Measurements from ENCODE around the gene CD46. TPM values are rescaled to one million over a fixed set of nuclear protein-coding genes. Genes with fewer than 3 reads are reported as not detected.
"Not testable (repeated sequence)": the region's sequence is repeated elsewhere in the genome, so short reads cannot be mapped to it uniquely, and the experiment has no call there.

The CD46 gene
- total RNA-seq, 1 donor from 2014 or later = 93.8 TPM

DNA sequence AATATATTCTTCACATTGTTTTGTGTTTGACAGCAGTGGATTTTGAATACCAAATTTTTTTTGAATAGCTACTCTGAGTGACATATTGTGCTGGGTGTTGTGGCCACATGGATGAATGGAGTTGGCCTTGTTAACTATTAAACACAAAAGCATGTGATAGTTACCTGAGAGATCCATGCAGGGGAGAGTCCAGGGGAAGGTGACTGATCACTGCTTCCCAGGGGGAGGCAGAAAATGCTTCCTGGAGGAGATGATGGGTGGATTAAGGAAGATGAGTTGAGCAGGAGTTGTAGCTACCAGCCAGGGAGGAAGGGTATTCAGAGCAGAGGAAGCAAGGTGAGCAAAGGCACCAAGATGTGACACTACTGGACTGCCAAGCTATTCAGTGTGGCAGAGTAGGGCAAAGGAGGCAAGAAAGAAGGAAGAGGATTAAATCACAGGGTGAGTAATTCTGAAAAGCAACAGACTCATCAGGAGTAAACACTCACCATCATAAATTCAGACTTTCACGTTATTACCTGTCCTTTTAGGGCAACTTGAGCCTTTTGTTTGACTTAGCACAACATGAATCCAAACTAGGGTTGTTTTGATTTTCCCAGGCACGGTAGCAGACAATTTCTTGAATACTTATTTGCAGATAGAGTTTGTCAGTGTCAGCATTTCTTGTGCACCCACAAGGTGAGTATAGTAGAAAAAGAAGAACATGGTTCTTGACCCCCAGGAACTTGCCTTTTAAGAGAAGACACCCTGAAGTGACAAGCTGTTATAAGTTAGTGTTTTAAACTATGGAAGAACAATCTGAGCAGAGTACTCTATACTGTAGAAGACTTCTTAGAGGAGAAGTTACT is 4.2 kb downstream of the CD46 start:
- peaks cover 44% of the 10 kb centered on the region for H3K4me1 Mint-ChIP-seq
- no peaks in the 10 kb centered on the region for H3K27me3 Mint-ChIP-seq (ENCODE audit: low read depth)
- no peaks in the 10 kb centered on the region for H3K9me3 Mint-ChIP-seq
- TF ChIP-seq, protein P1, sequence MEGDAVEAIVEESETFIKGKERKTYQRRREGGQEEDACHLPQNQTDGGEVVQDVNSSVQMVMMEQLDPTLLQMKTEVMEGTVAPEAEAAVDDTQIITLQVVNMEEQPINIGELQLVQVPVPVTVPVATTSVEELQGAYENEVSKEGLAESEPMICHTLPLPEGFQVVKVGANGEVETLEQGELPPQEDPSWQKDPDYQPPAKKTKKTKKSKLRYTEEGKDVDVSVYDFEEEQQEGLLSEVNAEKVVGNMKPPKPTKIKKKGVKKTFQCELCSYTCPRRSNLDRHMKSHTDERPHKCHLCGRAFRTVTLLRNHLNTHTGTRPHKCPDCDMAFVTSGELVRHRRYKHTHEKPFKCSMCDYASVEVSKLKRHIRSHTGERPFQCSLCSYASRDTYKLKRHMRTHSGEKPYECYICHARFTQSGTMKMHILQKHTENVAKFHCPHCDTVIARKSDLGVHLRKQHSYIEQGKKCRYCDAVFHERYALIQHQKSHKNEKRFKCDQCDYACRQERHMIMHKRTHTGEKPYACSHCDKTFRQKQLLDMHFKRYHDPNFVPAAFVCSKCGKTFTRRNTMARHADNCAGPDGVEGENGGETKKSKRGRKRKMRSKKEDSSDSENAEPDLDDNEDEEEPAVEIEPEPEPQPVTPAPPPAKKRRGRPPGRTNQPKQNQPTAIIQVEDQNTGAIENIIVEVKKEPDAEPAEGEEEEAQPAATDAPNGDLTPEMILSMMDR (conservative IDR thresholded peaks at IDR 0.05) = no peak
- DNase-seq (ENCODE audit: low read depth, low spot score) = no peak
- peaks cover 21% of the 10 kb centered on the region for H3K36me3 Mint-ChIP-seq (ENCODE audit: low read depth)
- no peak overlapping the region for H3K27ac Mint-ChIP-seq (ENCODE audit: unreplicated experiment)
- peak overlapping the region; percentile 10 for H3K4me3 Mint-ChIP-seq

DNA sequence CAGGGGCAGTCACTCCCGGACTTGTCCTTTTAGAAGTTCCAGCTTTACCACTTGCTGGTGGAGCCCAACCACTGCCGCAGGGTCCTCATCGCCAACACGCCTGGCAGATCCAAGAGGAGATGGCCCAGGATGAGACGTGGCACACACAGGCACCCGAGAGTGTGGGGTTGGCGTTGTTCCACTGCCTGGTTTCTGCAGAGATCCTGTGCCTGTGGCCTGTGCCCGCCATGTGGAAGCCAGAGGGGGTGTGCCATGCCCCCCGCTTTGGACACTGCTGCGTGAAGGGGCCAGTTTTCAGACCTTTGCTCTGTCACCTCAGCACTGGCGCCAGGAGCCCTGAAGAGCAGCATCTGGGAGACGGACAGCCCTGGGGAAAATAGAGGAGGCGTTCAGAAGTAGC is 10.8 kb downstream of the CD46 start:
- H3K27me3 Mint-ChIP-seq (ENCODE audit: low read depth) = no peaks in the 10 kb centered on the region

DNA sequence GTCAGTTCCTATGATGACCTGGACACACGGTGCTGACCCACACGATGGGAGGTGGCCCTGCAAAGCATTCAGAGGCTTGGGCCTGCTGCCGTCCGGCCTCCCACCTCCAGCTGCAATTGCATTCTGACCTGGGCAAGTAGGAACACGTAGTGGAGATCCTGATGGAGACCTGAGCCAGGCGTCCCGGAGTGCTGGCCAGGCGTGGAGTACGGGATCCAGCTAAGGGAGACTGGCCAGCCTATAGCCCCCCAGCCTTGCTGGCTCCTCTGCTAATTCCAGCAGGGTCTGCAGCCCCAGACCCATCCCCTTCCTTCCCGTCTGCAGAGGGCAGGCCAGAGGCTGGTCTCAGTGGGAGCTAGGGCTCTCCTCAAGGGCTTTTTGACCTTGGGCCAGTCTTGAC is 11.2 kb downstream of the CD46 start:
- no peaks in the 10 kb centered on the region for H3K27me3 Mint-ChIP-seq (ENCODE audit: low read depth)

More for the DNA sequence above, 10.8 kb downstream of the CD46 start:
- DNase-seq (ENCODE audit: low read depth, low spot score) = no peak
- H3K4me1 Mint-ChIP-seq = no peaks in the 10 kb centered on the region
- TF ChIP-seq, protein P1 (conservative IDR thresholded peaks at IDR 0.05) = no peak
- H3K4me3 Mint-ChIP-seq = no peak overlapping the region
- H3K27ac Mint-ChIP-seq (ENCODE audit: unreplicated experiment) = no peak overlapping the region
- peaks cover 68% of the 10 kb centered on the region for H3K36me3 Mint-ChIP-seq (ENCODE audit: low read depth)
- peaks cover 13% of the 10 kb centered on the region for H3K9me3 Mint-ChIP-seq

DNA sequence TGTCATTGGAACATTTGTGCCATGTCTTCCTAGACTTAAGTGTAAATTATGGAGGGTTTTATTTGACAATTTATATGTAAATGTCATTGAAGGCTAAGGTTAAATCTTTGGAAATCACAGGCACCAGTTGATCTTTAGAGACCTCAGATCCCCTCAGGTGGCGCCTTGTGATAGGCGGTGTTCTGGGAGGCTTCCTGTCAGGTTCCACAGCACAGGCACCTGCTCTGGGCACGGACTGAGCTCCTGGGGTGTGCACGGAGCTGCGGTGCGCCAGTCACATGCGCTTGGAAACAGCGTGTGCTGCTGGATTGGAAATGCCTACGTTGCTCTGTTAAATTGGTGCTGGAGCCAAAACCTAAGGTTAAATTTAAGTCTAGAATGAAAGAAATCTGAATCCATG is 12.1 kb downstream of the CD46 start:
- TF ChIP-seq, protein P1 (conservative IDR thresholded peaks at IDR 0.05) = no peak
- Mint-ChIP-seq H3K4me1 (no peaks in the 10 kb centered on the region), H3K4me3 (no peak overlapping the region), H3K27ac (ENCODE audit: unreplicated experiment) (no peak overlapping the region), H3K9me3 (peaks cover 13% of the 10 kb centered on the region), H3K36me3 (ENCODE audit: low read depth) (peaks cover 75% of the 10 kb centered on the region), H3K27me3 (ENCODE audit: low read depth) (no peaks in the 10 kb centered on the region)
- no peak for DNase-seq (ENCODE audit: low read depth, low spot score)

More for the DNA sequence above, 11.2 kb downstream of the CD46 start:
- H3K27ac Mint-ChIP-seq (ENCODE audit: unreplicated experiment) = no peak overlapping the region
- no peak for DNase-seq (ENCODE audit: low read depth, low spot score)
- H3K4me1 Mint-ChIP-seq = no peaks in the 10 kb centered on the region
- TF ChIP-seq, protein P1 (conservative IDR thresholded peaks at IDR 0.05) = no peak
- peaks cover 70% of the 10 kb centered on the region for H3K36me3 Mint-ChIP-seq (ENCODE audit: low read depth)
- no peak overlapping the region for H3K4me3 Mint-ChIP-seq
- peaks cover 13% of the 10 kb centered on the region for H3K9me3 Mint-ChIP-seq

DNA sequence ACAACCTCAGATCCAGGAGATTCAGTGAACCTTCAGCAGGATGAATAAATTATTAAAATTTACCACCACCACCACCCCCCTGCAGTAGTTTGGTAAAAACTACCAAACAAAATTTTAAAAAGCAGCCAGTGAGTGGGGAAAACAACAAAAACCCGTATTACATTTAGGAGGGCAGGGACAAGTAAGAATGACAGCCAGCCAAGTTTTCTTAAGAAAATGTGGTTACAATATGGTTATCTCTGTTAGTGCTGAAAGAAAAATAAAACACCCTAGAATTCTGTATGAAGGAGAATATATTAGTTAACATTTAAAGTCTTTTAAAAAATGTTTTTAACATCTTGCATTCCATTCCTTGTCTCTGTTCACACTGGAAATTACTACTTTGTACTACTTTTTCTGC is 14.7 kb downstream of the CD46 start:
- H3K36me3 Mint-ChIP-seq (ENCODE audit: low read depth) = peaks cover 81% of the 10 kb centered on the region
- no peak for DNase-seq (ENCODE audit: low read depth, low spot score)
- H3K27me3 Mint-ChIP-seq (ENCODE audit: low read depth) = no peaks in the 10 kb centered on the region
- H3K4me3 Mint-ChIP-seq = no peak overlapping the region
- TF ChIP-seq, protein P1 (conservative IDR thresholded peaks at IDR 0.05) = no peak
- H3K4me1 Mint-ChIP-seq = no peaks in the 10 kb centered on the region
- no peak overlapping the region for H3K27ac Mint-ChIP-seq (ENCODE audit: unreplicated experiment)
- peaks cover 22% of the 10 kb centered on the region for H3K9me3 Mint-ChIP-seq

DNA sequence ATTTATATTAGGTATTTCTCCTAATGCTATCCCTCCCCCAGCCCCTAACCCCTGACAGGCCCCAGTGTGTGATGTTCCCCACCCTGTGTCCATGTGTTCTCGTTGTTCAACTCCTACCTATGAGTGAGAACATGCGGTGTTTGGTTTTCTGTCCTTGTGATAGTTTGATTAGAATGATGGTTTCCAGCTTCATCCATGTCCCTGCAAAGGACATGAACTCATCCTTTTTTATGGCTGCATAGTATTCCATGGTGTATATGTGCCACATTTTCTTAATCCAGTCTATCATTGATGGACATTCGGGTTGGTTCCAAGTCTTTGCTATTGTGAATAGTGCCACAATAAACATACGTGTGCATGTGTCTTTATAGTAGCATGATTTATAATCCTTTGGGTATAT is 18.7 kb downstream of the CD46 start:
- DNase-seq (ENCODE audit: low read depth, low spot score); H3K27me3 Mint-ChIP-seq (ENCODE audit: low read depth); H3K27ac Mint-ChIP-seq (ENCODE audit: unreplicated experiment); H3K4me3 Mint-ChIP-seq; H3K4me1 Mint-ChIP-seq: not testable (repeated sequence)
- Mint-ChIP-seq H3K9me3 (peaks cover 24% of the 10 kb centered on the region), H3K36me3 (ENCODE audit: low read depth) (peaks cover 78% of the 10 kb centered on the region)

DNA sequence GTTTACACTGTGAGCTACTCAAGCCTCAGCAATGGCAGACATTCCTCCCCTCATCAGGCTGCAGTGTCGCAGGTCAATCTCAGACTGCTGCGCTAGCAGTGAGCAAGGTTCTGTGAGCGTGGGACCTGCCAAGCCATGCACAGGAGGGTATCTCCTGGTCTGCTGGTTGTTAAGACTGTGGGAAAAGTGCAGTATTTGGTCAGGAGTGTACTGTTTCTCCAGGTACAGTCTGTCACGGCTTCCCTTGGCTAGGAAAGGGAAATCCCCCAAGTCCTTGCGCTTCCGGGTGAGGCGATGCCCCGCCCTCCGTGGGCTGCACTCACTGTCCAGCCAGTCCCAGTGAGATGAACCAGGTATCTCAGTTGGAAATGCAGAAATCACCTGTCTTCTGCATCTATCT is 24.2 kb downstream of the CD46 start:
- not testable (repeated sequence) for H3K4me1 Mint-ChIP-seq

DNA sequence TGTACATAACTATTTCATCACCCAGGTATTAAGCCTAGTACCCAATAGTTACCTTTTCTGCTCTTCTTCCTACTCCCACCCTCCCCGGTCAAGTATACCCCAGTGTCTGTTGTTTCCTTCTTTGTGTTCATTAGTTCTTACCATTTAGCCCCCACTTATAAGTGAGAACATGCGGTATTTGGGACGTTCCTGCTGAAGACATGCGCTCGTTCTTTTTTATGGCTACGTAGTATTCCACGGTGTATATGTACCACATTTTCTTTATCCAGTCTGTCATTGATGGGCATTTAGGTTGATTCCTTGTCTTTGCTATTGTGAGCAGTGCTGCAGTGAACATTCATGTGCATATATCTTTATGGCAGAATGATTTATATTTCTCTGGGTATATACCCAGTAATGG is 25.6 kb downstream of the CD46 start:
- Mint-ChIP-seq H3K9me3 (peaks cover 13% of the 10 kb centered on the region), H3K36me3 (ENCODE audit: low read depth) (peaks cover 62% of the 10 kb centered on the region)
- H3K4me3 Mint-ChIP-seq; H3K27ac Mint-ChIP-seq (ENCODE audit: unreplicated experiment); DNase-seq (ENCODE audit: low read depth, low spot score); H3K27me3 Mint-ChIP-seq (ENCODE audit: low read depth); H3K4me1 Mint-ChIP-seq: not testable (repeated sequence)

More for the DNA sequence above, 24.2 kb downstream of the CD46 start:
- not testable (repeated sequence) for H3K27ac Mint-ChIP-seq (ENCODE audit: unreplicated experiment); H3K27me3 Mint-ChIP-seq (ENCODE audit: low read depth); DNase-seq (ENCODE audit: low read depth, low spot score); H3K4me3 Mint-ChIP-seq
- peaks cover 22% of the 10 kb centered on the region for H3K9me3 Mint-ChIP-seq
- peaks cover 71% of the 10 kb centered on the region for H3K36me3 Mint-ChIP-seq (ENCODE audit: low read depth)

Measured in neural crest cell (in vitro differentiated cells).